Thyroid gland (tissue), 4 donors: ENCODE measurements around the gene MTAP.

ENCODE experiments used
- POLR2A ChIP-seq, 2 donors: fragments of 450-650 bp; IDR thresholded peaks; one replicate each; pipeline ENCODE4 v1.6.1; 2017; ENCODE audit warnings: antibody characterized with exemption in 2 of 2, mild to moderate bottlenecking in 2 of 2, moderate library complexity in 1 of 2
- TF ChIP-seq, protein P1 (sequence below), 6 experiments: fragments of 200-600 bp in 3 of 6; fragments of 450-650 bp in 3 of 6; sonication (generic) in 3 of 6; IDR thresholded peaks; one replicate each; pipeline ENCODE4 v1.5.1; 2016 to 2019; ENCODE audit warnings: antibody characterized with exemption in 6 of 6, mild to moderate bottlenecking in 2 of 6, inconsistent platforms in 1 of 6, moderate library complexity in 1 of 6

DNA sequence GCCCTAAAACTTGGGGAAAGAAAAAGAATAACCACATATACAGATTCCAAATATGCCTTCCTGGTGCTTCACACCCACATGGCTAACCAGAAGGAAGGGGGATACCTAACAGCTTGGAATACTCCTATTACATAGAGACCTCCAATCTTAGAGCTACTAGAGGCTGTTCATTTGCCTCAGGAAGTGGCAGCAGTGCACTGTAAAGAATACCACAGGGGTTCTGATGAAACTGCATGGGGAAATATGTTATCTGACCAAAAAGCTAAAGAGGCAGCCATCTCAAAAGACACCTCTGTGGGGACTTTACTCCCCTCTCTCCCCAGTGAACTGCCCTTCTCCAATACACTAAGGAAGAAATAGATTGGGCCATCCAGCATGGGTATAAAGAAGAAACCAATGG is 125.3 kb downstream of the MTAP start:
- TF ChIP-seq POLR2A (IDR thresholded peaks at IDR 0.05), result no peak
- TF ChIP-seq, protein P1, sequence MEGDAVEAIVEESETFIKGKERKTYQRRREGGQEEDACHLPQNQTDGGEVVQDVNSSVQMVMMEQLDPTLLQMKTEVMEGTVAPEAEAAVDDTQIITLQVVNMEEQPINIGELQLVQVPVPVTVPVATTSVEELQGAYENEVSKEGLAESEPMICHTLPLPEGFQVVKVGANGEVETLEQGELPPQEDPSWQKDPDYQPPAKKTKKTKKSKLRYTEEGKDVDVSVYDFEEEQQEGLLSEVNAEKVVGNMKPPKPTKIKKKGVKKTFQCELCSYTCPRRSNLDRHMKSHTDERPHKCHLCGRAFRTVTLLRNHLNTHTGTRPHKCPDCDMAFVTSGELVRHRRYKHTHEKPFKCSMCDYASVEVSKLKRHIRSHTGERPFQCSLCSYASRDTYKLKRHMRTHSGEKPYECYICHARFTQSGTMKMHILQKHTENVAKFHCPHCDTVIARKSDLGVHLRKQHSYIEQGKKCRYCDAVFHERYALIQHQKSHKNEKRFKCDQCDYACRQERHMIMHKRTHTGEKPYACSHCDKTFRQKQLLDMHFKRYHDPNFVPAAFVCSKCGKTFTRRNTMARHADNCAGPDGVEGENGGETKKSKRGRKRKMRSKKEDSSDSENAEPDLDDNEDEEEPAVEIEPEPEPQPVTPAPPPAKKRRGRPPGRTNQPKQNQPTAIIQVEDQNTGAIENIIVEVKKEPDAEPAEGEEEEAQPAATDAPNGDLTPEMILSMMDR (IDR thresholded peaks at IDR 0.05), result no peak
